Upper lobe of left lung (tissue), 4 donors: ENCODE data around the gene COBLL1.

Experiments
- CTCF ChIP-seq, 6 experiments: fragments of 450-650 bp in 4 of 6; fragments of 200-600 bp in 2 of 6; sonication (generic) in 2 of 6; IDR thresholded peaks; one replicate each; pipeline ENCODE4 v1.5.1; 2016 to 2019; ENCODE audit warnings: antibody characterized with exemption in 6 of 6
- POLR2A ChIP-seq, 4 donors: fragments of 450-650 bp; IDR thresholded peaks; one replicate each; pipeline ENCODE4 v1.5.1; 2016 to 2017; ENCODE audit warnings: antibody characterized with exemption in 4 of 4, mild to moderate bottlenecking in 2 of 4

GRCh38 chr2:164888592-164888991 is 47.0 kb upstream of the COBLL1 start:
- TF ChIP-seq CTCF (IDR thresholded peaks at IDR 0.05) (no peak), POLR2A (IDR thresholded peaks at IDR 0.05) (no peak)
